HUES6 (cell line): Measurements from ENCODE around the gene SYNDIG1.

Experiments used
- H3K27ac ChIP-seq: 2 replicates; pipeline ENCODE4 v1.7.0; 2013; ENCODE audit warnings: low read depth, mild to moderate bottlenecking, low read length, inconsistent platforms
- H3K27me3 ChIP-seq: 2 replicates; pipeline ENCODE4 v1.6.1; 2013; ENCODE audit warnings: low read length; ENCODE audit not compliant: control insufficient read depth, insufficient read depth
- H3K36me3 ChIP-seq: 2 replicates; pipeline ENCODE4 v1.6.1; 2013; ENCODE audit warnings: low read length; ENCODE audit not compliant: control insufficient read depth, insufficient read depth
- H3K4me1 ChIP-seq: 2 replicates; pipeline ENCODE4 v1.6.1; 2013; ENCODE audit warnings: low read length; ENCODE audit not compliant: control insufficient read depth, insufficient read depth
- H3K4me3 ChIP-seq: 2 replicates; pipeline ENCODE4 v1.5.1; 2013; ENCODE audit warnings: low read depth, low read length
- H3K9ac ChIP-seq: one replicate; pipeline ENCODE4 v1.6.1; 2013; ENCODE audit warnings: mild to moderate bottlenecking, low read length
- H3K9me3 ChIP-seq: 2 replicates; pipeline ENCODE4 v1.6.1; 2013; ENCODE audit warnings: low read depth, low read length; ENCODE audit not compliant: control insufficient read depth, insufficient read depth

SYNDIG1 gene

GRCh38 chr20:24653306-24653705 lies 183.9 kb downstream of the SYNDIG1 start:
- no peak overlapping the region for H3K9ac ChIP-seq
- H3K27ac ChIP-seq, result no peak overlapping the region
- H3K27me3 ChIP-seq, result no peaks in the 10 kb centered on the region
- H3K4me1 ChIP-seq, result no peaks in the 10 kb centered on the region; the same call in 1 of the 2 replicates
- H3K9me3 ChIP-seq, result no peaks in the 10 kb centered on the region
- no peak overlapping the region for H3K4me3 ChIP-seq
- no peaks in the 10 kb centered on the region for H3K36me3 ChIP-seq

- H3K9me3 ChIP-seq, result no peaks in the 10 kb centered on the region
- no peak overlapping the region for H3K4me3 ChIP-seq
- H3K4me1 ChIP-seq, result no peaks in the 10 kb centered on the region; the same call in 1 of the 2 replicates
- H3K36me3 ChIP-seq, result no peaks in the 10 kb centered on the region
- H3K27me3 ChIP-seq, result no peaks in the 10 kb centered on the region
- H3K27ac ChIP-seq, result no peak overlapping the region
- no peak overlapping the region for H3K9ac ChIP-seq
Measured at GRCh38 chr20:24654425-24654824, 185.0 kb downstream of the SYNDIG1 start.

- H3K27ac ChIP-seq, result no peak overlapping the region
Measured at GRCh38 chr20:24656391-24656790, 187.0 kb downstream of the SYNDIG1 start.

GRCh38 chr20:24657196-24657595 lies 187.8 kb downstream of the SYNDIG1 start:
- no peaks in the 10 kb centered on the region for H3K36me3 ChIP-seq
- no peaks in the 10 kb centered on the region; the same call in 1 of the 2 replicates for H3K9me3 ChIP-seq

More at GRCh38 chr20:24656391-24656790, 187.0 kb downstream of the SYNDIG1 start:
- Histone ChIP-seq H3K36me3 (no peaks in the 10 kb centered on the region), H3K9me3 (no peaks in the 10 kb centered on the region), H3K9ac (no peak overlapping the region), H3K27me3 (no peaks in the 10 kb centered on the region), H3K4me3 (no peak overlapping the region), H3K4me1 (no peaks in the 10 kb centered on the region; the same call in 1 of the 2 replicates)

GRCh38 chr20:24657878-24658620 lies 188.6 kb downstream of the SYNDIG1 start:
- Histone ChIP-seq H3K9me3 (no peaks in the 10 kb centered on the region; the same call in 1 of the 2 replicates), H3K36me3 (no peaks in the 10 kb centered on the region), H3K9ac (no peak overlapping the region), H3K4me1 (no peaks in the 10 kb centered on the region; the same call in 1 of the 2 replicates), H3K27me3 (no peaks in the 10 kb centered on the region), H3K27ac (no peak overlapping the region), H3K4me3 (no peak overlapping the region)

More at GRCh38 chr20:24657196-24657595, 187.8 kb downstream of the SYNDIG1 start:
- Histone ChIP-seq H3K27ac (no peak overlapping the region), H3K4me1 (no peaks in the 10 kb centered on the region; the same call in 1 of the 2 replicates), H3K9ac (no peak overlapping the region), H3K27me3 (no peaks in the 10 kb centered on the region), H3K4me3 (no peak overlapping the region)

- Histone ChIP-seq H3K9ac (no peak overlapping the region), H3K4me3 (no peak overlapping the region), H3K36me3 (no peaks in the 10 kb centered on the region), H3K27ac (no peak overlapping the region), H3K27me3 (no peaks in the 10 kb centered on the region), H3K4me1 (no peaks in the 10 kb centered on the region), H3K9me3 (no peaks in the 10 kb centered on the region; the same call in 1 of the 2 replicates)
Measured at GRCh38 chr20:24658920-24659660, 189.7 kb downstream of the SYNDIG1 start.

GRCh38 chr20:24659835-24660234 lies 190.4 kb downstream of the SYNDIG1 start:
- Histone ChIP-seq H3K27ac (no peak overlapping the region), H3K9me3 (no peaks in the 10 kb centered on the region; the same call in 1 of the 2 replicates), H3K27me3 (no peaks in the 10 kb centered on the region), H3K36me3 (no peaks in the 10 kb centered on the region), H3K4me3 (no peak overlapping the region), H3K9ac (no peak overlapping the region), H3K4me1 (no peaks in the 10 kb centered on the region)

- Histone ChIP-seq H3K9me3 (no peaks in the 10 kb centered on the region; the same call in 1 of the 2 replicates), H3K9ac (no peak overlapping the region), H3K27ac (no peak overlapping the region), H3K27me3 (no peaks in the 10 kb centered on the region), H3K4me1 (no peaks in the 10 kb centered on the region), H3K4me3 (no peak overlapping the region), H3K36me3 (no peaks in the 10 kb centered on the region)
Measured at GRCh38 chr20:24660651-24661050, 191.2 kb downstream of the SYNDIG1 start.

GRCh38 chr20:24661255-24661654 lies 191.8 kb downstream of the SYNDIG1 start:
- no peak overlapping the region for H3K27ac ChIP-seq
- H3K9ac ChIP-seq, result no peak overlapping the region
- no peak overlapping the region for H3K4me3 ChIP-seq
- H3K27me3 ChIP-seq, result no peaks in the 10 kb centered on the region
- H3K36me3 ChIP-seq, result no peaks in the 10 kb centered on the region
- no peaks in the 10 kb centered on the region; the same call in 1 of the 2 replicates for H3K9me3 ChIP-seq
- H3K4me1 ChIP-seq, result no peaks in the 10 kb centered on the region

- H3K27me3 ChIP-seq, result no peaks in the 10 kb centered on the region
- no peak overlapping the region for H3K4me3 ChIP-seq
- H3K9ac ChIP-seq, result no peak overlapping the region
- H3K36me3 ChIP-seq, result no peaks in the 10 kb centered on the region
- H3K4me1 ChIP-seq, result no peaks in the 10 kb centered on the region
- no peaks in the 10 kb centered on the region; the same call in 1 of the 2 replicates for H3K9me3 ChIP-seq
- H3K27ac ChIP-seq, result no peak overlapping the region
Measured at GRCh38 chr20:24662322-24662721, 192.9 kb downstream of the SYNDIG1 start.
